HG03060 (cell line): ENCODE data around the gene TCEANC2.
"Not testable (repeated sequence)": the region's sequence is repeated elsewhere in the genome, so short reads cannot be mapped to it uniquely, and the experiment has no call there.

Experiments
- ATAC-seq: cut with Tn5 transposase; IDR thresholded peaks from one replicate; pipeline ENCODE4 v1.9.1; 2021; ENCODE audit warnings: low read depth, moderate number of reproducible peaks; ENCODE audit not compliant: unreplicated experiment

Gene TCEANC2

DNA sequence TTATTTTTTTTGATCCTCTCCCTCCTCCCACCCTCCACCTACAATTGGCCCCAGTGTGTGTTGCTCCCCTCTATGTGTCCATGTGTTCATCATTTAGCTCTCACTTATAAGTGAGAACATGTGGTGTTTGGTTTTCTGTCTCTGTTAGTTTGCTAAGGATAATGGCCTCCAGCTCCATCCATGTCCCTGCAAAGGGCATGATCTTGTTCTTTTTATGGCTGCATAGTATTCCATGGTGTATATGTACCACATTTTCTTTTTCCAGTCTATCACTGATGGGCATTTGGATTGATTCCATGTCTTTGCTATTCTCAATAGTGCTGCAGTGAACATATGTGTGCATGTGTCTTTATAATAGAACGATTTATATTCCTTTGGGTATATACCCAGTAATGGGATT is 28.6 kb upstream of the TCEANC2 start:
- ATAC-seq = not testable (repeated sequence)

DNA sequence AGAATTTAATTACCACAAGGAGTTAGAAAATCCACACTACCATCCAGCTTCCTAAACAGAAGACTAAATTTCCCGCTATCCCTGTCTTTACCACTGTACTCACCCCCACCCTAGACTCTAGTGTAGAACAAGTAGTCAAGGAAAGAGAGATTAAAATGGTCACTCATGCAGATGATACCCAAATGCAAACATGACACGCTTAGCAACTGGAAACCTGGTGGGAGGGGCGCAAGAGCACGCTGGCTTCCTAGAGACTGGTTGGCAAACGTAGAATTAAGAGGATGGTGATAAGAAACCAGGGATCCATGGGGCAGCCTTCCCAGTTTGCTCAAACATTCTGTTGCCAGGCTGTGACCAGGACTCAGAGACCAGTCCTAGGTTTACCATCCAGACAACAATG is 25.6 kb upstream of the TCEANC2 start:
- ATAC-seq = no peak

DNA sequence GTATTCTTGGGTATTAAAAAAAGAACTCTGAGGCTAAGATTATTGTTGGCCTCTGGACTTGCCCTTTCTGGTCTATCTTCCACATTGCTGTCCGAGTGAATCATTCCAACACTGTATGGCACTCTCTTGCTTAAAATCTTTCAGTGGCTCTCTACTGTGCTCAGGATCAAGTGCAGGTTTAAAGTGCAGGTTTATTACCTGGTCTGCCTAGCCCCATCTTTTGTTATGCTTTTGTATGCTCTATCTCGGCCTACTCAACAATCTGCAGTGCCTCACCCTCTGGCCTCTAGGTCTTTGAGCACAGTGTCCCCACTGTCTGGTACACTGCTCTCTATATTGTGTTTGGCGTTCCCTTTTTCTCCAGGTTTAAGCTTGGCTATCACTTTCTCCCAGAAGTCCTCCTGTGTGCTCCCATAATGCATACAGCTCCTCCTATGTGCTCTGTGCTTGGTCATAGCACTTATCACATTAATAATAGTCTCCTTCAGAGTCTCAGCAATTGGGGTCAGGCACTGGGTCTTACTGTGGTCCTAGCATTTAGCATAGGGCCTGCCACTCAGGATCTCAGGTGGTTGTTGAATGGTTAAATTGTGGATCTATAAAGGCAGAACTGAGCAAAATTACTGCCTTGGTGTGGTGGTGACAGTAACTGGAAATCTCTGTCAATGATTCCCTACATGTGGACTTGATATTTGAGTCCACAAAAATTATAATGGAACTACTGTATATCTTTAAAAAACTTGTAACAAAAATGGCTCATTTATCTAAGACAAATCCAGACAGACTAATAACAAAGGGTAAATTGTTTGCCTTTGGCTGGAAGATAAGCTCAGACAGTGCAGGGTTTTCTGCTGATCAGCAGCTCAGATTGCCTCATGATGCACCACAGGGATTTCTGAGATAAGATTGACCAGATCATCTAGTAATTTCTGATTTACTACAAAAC is 24.8 kb upstream of the TCEANC2 start:
- no peak for ATAC-seq

DNA sequence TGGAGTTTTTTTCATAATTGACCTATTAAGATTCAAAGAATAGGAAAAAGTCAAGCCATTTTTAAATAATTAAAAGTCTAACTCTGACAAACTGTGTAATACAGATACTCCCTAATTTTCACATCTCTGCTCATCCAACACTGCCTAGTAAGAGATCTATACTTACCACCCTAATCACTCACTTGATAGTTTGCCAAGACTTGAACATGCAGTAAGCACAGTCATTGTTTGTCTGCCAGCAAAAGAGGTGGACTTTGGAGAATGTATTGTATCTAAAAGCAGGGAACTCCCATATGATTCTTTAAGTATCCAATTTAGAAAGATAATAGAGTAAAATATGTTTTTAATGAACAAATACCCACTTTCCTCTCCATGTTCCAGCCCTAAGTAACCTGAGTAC is 15.9 kb upstream of the TCEANC2 start:
- no peak for ATAC-seq

DNA sequence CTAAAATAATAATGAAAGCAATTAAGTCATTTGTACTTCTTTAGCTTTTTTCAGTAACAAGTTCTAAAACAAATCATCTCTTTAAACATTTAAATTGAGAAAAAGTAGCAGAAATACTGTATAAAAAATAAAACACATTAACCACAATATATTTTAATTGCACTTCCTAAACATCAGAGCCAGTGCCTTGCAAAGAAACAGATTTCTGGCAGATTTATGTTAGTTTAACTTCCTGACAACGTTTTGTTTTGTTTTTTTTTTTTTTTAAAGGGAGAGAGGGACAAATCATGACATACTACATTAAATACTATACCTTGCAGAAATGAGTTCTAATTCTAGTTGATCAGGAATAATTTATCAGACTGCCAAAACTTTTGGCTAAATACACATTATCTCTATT is 11.6 kb upstream of the TCEANC2 start:
- ATAC-seq = no peak

- no peak for ATAC-seq
These were observed 7.9 kb upstream of the TCEANC2 start for GRCh38 chr1:54045496-54045895.

- no peak for ATAC-seq
These were observed 6.6 kb upstream of the TCEANC2 start for GRCh38 chr1:54046671-54047383.

GRCh38 chr1:54047384-54048305 is 5.8 kb upstream of the TCEANC2 start:
- ATAC-seq = no peak

DNA sequence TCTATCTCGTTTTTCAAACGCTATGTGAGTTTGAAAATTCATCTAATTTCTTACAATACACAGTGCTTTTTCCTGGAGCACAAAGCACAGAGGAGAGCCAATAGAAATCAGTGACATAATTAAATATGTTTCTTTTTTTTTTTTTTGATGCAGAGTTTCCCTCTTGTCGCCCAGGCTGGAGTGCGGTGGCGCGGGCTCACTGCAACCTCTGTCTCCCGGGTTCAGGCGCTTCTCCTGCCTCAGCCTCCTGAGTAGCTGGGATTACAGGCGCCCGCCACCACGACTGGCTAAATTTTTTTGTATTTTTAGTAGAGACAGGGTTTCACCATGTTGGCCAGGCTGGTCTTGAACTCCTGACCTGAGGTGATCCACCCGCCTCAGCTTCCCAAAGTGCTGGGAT is 3.0 kb upstream of the TCEANC2 start:
- ATAC-seq = not testable (repeated sequence)

DNA sequence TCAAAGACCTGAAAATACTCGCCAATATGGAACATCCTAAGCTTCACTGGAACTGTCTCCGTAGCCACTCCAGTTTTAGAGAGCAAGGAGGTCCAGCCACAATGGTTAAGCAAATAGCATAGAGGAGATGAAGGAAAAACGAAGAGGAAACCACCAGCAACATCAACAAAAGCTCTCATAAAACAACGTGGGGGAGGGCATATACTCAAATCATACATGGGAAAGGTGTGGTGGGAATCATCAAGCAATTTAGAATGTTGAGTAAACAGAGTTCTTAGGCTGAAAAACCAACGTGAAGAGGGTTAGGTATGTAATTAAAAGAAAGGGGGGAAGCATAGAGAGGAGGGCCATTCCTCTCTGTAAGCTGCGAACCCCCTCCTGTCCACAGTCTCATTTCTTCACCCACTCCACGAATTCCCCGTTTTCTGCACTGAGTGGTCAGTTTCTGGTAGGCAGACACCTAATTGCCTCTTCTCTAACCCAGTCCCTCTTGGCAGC is 1.4 kb upstream of the TCEANC2 start:
- ATAC-seq = no peak

DNA sequence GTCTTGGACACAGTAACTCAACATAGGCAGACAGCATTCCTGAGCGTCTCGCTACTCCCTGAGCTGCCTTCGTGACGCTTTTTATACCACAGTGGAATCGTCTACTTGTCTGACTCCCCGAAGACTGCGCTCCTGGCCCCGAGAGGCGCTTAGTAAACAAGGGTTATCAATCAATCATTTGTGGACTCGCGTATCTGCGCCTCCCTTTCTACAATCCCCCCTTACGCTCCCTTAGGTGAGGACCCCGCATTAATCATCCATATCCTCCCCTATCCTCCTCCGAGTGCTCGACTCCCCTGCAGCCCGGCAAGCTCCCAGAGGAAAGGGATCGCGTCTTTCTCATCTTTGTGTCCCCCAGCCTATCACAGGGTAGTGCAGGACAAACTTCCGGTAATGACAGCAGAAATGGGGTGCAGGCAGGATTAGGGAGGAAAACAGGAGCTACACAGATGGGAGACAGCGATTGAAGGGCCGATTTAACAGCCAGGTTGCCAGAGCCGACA is 926 bp upstream of the TCEANC2 start:
- ATAC-seq = no peak

- no peak for ATAC-seq
These were observed 483 bp downstream of the TCEANC2 start for GRCh38 chr1:54053745-54054437.

DNA sequence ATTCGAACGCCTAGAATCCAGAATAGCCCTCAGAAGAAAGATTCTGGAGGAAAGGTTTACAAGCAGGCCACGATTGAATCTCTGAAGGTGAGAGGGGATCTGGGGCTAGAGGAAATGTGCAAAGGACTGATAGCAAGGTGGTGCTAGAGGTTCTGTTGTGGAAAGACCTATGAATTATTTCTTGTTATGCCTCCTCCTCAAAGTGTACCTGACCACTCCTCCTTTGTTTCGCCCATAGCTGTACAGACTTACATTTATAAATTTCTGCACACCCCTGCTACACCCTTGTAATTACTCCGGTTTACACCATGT is 986 bp downstream of the TCEANC2 start:
- no peak for ATAC-seq

DNA sequence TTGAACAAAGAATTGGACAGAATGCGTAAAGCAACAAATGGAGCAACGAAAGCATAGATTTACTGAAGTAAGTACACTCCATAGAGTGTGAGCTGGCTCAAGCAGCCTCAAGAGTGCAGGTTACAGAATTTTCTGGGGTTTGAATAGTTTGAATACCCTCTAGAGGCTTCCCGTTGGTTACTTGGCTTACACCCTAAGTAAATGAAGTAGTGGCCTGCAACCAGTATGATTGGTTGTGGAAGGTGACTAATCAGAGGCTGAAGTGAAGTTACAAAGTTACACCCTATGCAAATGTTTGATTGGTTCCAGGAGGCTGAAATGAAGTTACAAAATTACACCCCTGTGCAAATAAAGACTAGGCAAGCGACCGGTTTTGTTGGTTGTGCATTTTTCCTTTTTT is 10.9 kb downstream of the TCEANC2 start:
- no peak for ATAC-seq

DNA sequence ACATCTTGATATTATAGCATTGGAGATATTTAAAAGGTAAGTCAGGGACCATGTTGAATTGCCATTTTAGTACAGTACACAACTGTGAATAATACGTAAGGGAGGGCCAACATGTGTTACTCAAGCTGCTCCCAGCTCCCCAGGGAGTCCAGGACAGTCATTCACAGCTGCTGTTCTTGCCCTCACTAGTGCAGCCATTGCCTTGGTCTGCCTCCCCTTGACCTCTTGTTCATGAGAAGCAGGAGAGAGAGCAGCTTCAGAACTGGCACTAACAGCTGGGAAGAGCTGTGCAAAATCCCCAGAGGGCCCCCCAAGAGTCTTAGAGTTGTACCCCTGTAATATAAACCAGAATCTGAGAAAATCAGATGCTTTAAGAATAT is 16.4 kb downstream of the TCEANC2 start:
- no peak for ATAC-seq

- peak; percentile 47 for ATAC-seq
These were observed 16.9 kb downstream of the TCEANC2 start for GRCh38 chr1:54070171-54070837.

- no peak for ATAC-seq
These were observed 24.0 kb downstream of the TCEANC2 start for GRCh38 chr1:54077359-54077758.

DNA sequence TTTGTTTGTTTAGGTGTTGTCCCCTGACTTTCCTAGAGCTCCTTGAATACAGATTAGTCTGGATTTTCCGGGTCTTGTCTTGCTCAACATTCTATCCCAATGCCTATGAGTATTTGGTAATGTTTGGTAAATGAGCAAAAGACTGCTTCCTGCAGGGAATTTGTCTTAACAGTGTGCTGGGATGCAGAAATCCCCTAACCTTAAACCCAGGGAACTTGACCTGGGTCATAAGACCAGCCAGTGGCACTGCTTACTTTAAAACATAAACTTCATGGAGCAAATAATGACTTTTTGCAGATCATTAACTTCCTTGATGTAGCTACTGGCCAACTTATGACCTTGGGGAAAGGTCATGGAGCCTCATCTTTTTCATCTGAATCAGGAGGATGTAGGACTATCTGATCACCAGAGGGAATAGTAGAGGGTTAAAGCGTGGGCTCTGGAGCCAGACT is 27.2 kb downstream of the TCEANC2 start:
- no peak for ATAC-seq
